Thyroid gland (tissue), 4 donors: ENCODE results near the gene FGD3.

ENCODE experiments used
- CTCF ChIP-seq, 6 experiments: fragments of 200-600 bp in 3 of 6; fragments of 450-650 bp in 3 of 6; sonication (generic) in 3 of 6; IDR thresholded peaks; one replicate each; pipeline ENCODE4 v1.5.1; 2016 to 2019; ENCODE audit warnings: antibody characterized with exemption in 6 of 6, mild to moderate bottlenecking in 2 of 6, inconsistent platforms in 1 of 6, moderate library complexity in 1 of 6
- POLR2A ChIP-seq, 2 donors: fragments of 450-650 bp; IDR thresholded peaks; one replicate each; pipeline ENCODE4 v1.6.1; 2017; ENCODE audit warnings: antibody characterized with exemption in 2 of 2, mild to moderate bottlenecking in 2 of 2, moderate library complexity in 1 of 2

- no peak for TF ChIP-seq CTCF (IDR thresholded peaks at IDR 0.05)
- no peak for TF ChIP-seq POLR2A (IDR thresholded peaks at IDR 0.05)
Measured at GRCh38 chr9:93035821-93036351, 88.6 kb downstream of the FGD3 start.
